K562 (cell line): Measurements from ENCODE around the gene CSNK1D. TPM values are rescaled to one million over a fixed set of nuclear protein-coding genes. Genes with fewer than 3 reads are reported as not detected.

ENCODE experiments used
- BDP1 ChIP-seq: IDR thresholded peaks from 3 replicates; pipeline ENCODE4 v1.6.1; 2011; ENCODE audit not compliant: insufficient read length, insufficient read depth
- DDX20 ChIP-seq: fragments of 450-650 bp; IDR thresholded peaks from 2 replicates; pipeline ENCODE4 v1.6.1; 2016; ENCODE audit warnings: missing genetic modification characterization, low read depth, mild to moderate bottlenecking, missing compliant biosample characterization, moderate library complexity
- GABPB2 ChIP-seq: fragments of 250-450 bp; sonication (Bioruptor Pico); conservative IDR thresholded peaks from 2 replicates; pipeline ENCODE4 v1.5.1; 2021; ENCODE audit warnings: mild to moderate bottlenecking
- GTF2A2 ChIP-seq: IDR thresholded peaks from 2 replicates; pipeline ENCODE4 v1.6.1; 2016; ENCODE audit warnings: mild to moderate bottlenecking, missing genetic modification characterization, missing compliant biosample characterization
- IRF9 ChIP-seq: fragments of 450-650 bp; IDR thresholded peaks from 2 replicates; pipeline ENCODE4 v1.6.1; 2016; ENCODE audit warnings: missing biosample characterization, missing genetic modification characterization
- MBD2 ChIP-seq: sonication (generic); IDR thresholded peaks from 2 replicates; pipeline ENCODE4 v1.6.1; 2016; ENCODE audit warnings: low read depth, borderline replicate concordance
- NR1H2 ChIP-seq: sonication (generic); formaldehyde crosslinking; IDR thresholded peaks from 2 replicates; pipeline ENCODE4 v1.4.0; 2020; ENCODE audit warnings: mild to moderate bottlenecking, missing genetic modification reagents
- POLR2AphosphoS2 ChIP-seq: IDR thresholded peaks from 2 replicates; pipeline ENCODE4 v1.6.1; 2012; ENCODE audit warnings: low read length, improper control_type of control experiment
- PRMT5 ChIP-seq: sonication (generic); formaldehyde crosslinking; IDR thresholded peaks from 2 replicates; pipeline ENCODE4 v1.5.0; 2020; ENCODE audit warnings: missing genetic modification reagents
- SAFB2 ChIP-seq: fragments of 200-400 bp; formaldehyde crosslinking; IDR thresholded peaks from 2 replicates; pipeline ENCODE4 v1.6.1; 2018; ENCODE audit warnings: borderline replicate concordance, low read length, low read depth, moderate library complexity; ENCODE audit not compliant: severe bottlenecking
- SMAD1 ChIP-seq: fragments of 150-350 bp; IDR thresholded peaks from 2 replicates; pipeline ENCODE4 v1.6.1; 2014; ENCODE audit warnings: low read length, low read depth; ENCODE audit not compliant: partially characterized antibody
- TAF15 ChIP-seq: fragments of 200-400 bp; formaldehyde crosslinking; IDR thresholded peaks from 2 replicates; pipeline ENCODE4 v1.6.1; 2017; ENCODE audit warnings: mild to moderate bottlenecking, low read depth, low read length, moderate library complexity
- TCFL5 ChIP-seq: fragments of 250-450 bp; sonication (Bioruptor Pico); conservative IDR thresholded peaks from 2 replicates; pipeline ENCODE4 v1.6.1; 2021; ENCODE audit warnings: mild to moderate bottlenecking, moderate library complexity, matching md5 sums
- THRAP3 ChIP-seq: fragments of 450-650 bp; IDR thresholded peaks from 2 replicates; pipeline ENCODE4 v1.6.1; 2016; ENCODE audit warnings: mild to moderate bottlenecking, inconsistent platforms, borderline replicate concordance
- ZFP36 ChIP-seq: fragments of 150-350 bp; IDR thresholded peaks from 2 replicates; pipeline ENCODE4 v1.6.1; 2018; ENCODE audit warnings: low read length, low read depth; ENCODE audit not compliant: partially characterized antibody
- ZNF239 ChIP-seq: fragments of 250-450 bp; sonication (Bioruptor Pico); IDR thresholded peaks from 2 replicates; pipeline ENCODE4 v1.4.0; 2020; ENCODE audit warnings: mild to moderate bottlenecking
- ZNF584 ChIP-seq: fragments of 200-800 bp; sonication (Bioruptor generic); IDR thresholded peaks from 2 replicates; pipeline ENCODE4 v1.6.1; 2016; ENCODE audit warnings: low read depth, mild to moderate bottlenecking, missing genetic modification characterization, missing compliant biosample characterization
- polyA plus RNA-seq, 8 experiments: library from polyadenylated mRNA; depleted of rRNA in 4 of 8; stranded (reverse) in 5 of 8; unstranded in 3 of 8; fragments of >200 nt; fragmentation: Nextera tagmentation in 2 of 8; fragmentation: Illumina TruSeq in 1 of 8; extraction: Ambion mirVana in 2 of 8; extraction: Trizol in 1 of 8; gene quantifications; 2 replicates each; pipeline versions ENCODE4 v1.2.1 to v1.2.3, GENCODE V29; 2011 to 2014; ENCODE audit warnings: inconsistent platforms in 1 of 8, missing spikeins in 1 of 8
- total RNA-seq, 7 experiments: library from RNA; depleted of rRNA in 6 of 7; stranded (reverse); fragments of >200 nt in 6 of 7; fragmentation: Illumina TruSeq in 2 of 7; extraction: Trizol in 2 of 7; gene quantifications; 2 replicates each; pipeline versions ENCODE4 v1.2.1 to v1.2.3, GENCODE V29; 2011 to 2021; ENCODE audit warnings: low replicate concordance in 1 of 7

Gene CSNK1D
- total and polyA plus RNA-seq, 9 of the 15 experiments (the other 6 are each of a cell fraction or from before 2014, with no cell fraction given): 6.5 to 133 (median 41.3) TPM

GRCh38 chr17:82236142-82236971 lies 37.1 kb downstream of the CSNK1D start (continued):
- TF ChIP-seq IRF9 (tag) (no peak), POLR2AphosphoS2 (no peak), ZNF584 (CRISPR knock-in tag) (no peak), ZNF239 (CRISPR knock-in tag) (no peak), GABPB2 (CRISPR knock-in tag) (no peak), ZFP36 (no peak), THRAP3 (no peak), MBD2 (no peak), TCFL5 (CRISPR knock-in tag) (no peak), PRMT5 (no peak), TAF15 (no peak), SAFB2 (no peak), DDX20 (tag) (no peak), NR1H2 (CRISPR knock-in tag) (no peak; the same call in 1 of the 2 replicates), SMAD1 (no peak), BDP1 (no peak), GTF2A2 (tag) (no peak)
